ENCODE results near the gene CUZD1.

CUZD1 gene, protein sequence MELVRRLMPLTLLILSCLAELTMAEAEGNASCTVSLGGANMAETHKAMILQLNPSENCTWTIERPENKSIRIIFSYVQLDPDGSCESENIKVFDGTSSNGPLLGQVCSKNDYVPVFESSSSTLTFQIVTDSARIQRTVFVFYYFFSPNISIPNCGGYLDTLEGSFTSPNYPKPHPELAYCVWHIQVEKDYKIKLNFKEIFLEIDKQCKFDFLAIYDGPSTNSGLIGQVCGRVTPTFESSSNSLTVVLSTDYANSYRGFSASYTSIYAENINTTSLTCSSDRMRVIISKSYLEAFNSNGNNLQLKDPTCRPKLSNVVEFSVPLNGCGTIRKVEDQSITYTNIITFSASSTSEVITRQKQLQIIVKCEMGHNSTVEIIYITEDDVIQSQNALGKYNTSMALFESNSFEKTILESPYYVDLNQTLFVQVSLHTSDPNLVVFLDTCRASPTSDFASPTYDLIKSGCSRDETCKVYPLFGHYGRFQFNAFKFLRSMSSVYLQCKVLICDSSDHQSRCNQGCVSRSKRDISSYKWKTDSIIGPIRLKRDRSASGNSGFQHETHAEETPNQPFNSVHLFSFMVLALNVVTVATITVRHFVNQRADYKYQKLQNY

GRCh38 chr10:122845783-122846332, at the start of gene CUZD1:
TSS of gene CUZD1 (minus strand) at chr10:122845857. CDS start at chr10:122845843, 14 bp downstream.
- no peak for TF ChIP-seq CTCF (IDR thresholded peaks at IDR 0.05; ENCODE audit: low read depth, low read length)
- no peak for DNase-seq (ENCODE audit: extremely low read depth, low read depth)

DNA sequence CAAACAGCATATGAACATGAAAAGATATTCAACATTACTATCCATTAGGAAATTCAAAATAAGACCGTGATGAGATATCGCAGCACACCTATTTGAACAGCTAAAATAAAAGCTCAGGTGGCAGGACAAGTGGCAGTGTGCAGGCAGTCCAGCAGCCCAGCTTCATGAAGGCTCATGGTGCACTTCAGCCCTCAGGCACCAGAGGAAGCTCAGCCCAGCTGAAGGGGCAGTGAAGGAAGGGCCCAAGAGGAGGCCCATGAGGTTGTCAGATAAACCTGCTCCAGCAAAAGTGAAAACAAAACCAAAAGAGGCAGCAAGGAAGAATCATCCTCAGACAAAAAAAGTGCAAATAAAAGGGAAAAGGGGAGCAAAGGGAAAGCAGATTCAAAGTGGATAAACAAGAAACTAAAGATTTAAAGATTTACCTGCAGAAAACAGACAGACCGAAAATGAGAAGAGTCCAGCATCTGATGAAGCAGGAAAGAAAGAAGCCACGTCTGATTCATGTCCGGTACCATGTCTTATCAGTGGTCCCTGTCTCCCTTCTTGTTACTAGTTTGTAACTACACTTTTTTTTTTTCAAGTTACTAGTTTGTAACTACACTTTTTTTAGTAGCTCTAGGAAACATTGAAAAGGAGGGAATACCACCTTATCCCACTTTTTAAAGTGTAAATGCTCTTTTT, 48.7 kb upstream of the CUZD1 start:
- no peak for TF ChIP-seq CTCF (IDR thresholded peaks at IDR 0.05; ENCODE audit: low read depth, low read length)
- no peak for DNase-seq (ENCODE audit: extremely low read depth, low read depth)

DNA sequence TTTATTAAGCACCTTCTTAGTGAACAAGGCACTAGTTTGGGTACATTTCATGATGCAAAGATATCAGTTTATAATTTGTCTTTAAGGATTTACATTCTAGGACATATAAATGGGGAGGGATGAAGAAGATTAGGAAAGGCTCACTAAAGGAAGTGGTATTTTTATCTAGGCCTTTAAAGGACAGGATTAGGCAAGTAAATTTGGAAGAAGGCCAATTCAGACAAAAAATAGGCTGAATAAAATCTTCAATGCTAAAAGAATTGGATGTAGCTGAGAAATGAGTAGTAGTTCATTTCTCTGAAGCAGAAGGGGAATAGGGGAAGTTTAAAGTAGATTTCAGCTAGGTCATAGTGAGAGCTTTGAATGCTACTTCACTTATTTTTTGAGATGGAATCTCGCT, 38.5 kb upstream of the CUZD1 start:
- no peak for TF ChIP-seq CTCF (IDR thresholded peaks at IDR 0.05; ENCODE audit: low read depth, low read length)
- no peak for DNase-seq (ENCODE audit: extremely low read depth, low read depth)

DNA sequence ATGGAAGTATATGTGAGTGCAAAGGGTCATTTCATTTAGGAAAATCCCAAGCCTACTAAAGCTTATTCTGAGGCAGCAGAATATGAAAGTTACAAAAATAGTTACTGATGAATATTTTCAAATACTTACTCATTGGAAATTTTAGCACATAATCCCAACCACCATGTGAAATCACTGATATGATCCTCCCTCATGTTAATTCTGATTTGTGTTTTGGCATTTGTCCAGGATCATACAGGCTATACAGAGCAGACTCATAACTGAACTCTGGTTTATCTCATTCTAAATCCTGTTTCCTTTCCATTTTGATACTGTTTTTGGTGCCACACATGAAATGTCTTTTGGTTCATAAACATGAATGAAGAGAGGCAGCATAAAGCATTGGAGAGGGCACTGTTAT, 37.1 kb upstream of the CUZD1 start:
- no peak for DNase-seq (ENCODE audit: extremely low read depth, low read depth)
- no peak for TF ChIP-seq CTCF (IDR thresholded peaks at IDR 0.05; ENCODE audit: low read depth, low read length)

DNA sequence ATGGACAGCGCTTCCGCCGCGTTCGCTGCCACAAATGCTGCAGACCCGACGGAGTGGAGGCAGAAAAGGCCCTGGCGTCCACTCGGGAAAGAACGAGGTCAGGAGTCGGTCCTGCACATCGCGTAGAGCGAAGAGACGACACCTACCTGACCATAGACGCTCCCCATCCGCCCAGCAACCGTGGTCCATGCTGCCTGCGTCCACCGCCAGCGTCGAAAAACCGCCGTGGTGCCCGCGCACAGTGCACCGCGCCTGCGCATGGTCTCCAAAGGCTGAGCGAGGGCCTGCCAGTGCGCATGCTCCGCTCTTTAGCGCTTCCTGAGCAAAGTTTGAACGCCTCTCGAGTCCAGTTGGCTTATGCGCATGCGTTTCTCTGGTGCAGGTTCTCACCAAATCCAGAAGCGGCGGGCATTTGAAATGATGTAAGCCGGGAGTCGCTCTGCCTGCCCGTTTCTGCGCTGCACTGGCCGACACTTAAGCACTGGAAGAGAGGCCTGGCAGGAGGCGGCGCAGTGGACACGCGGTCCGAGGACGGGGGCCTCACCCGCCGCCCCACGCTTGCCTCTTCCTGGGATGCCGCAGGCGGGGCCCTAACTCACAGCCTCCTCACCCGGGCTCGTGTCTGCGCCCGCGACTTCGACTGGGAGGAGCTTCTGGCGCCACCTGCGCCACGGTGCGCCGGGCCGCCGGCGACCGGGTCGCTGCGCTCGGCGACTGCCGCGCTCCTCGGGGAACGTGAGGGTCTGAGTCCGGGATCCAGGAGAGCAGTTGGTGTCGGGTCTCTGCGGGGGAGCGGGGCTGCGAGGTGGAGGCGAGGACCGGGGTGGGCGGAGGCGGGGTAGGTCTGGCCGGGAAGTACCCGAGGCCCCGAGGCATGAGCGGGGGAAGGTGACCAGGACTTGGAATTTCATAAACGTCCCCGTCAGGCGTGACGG, 33.9 kb upstream of the CUZD1 start, which contains the start of gene FAM24B:
TSS of gene FAM24B (minus strand) at position 243 of the 935 bp plus-strand sequence. CDS start 29,066 bp downstream, outside the sequence.
- no peak for TF ChIP-seq CTCF (IDR thresholded peaks at IDR 0.05; ENCODE audit: low read depth, low read length)

DNA sequence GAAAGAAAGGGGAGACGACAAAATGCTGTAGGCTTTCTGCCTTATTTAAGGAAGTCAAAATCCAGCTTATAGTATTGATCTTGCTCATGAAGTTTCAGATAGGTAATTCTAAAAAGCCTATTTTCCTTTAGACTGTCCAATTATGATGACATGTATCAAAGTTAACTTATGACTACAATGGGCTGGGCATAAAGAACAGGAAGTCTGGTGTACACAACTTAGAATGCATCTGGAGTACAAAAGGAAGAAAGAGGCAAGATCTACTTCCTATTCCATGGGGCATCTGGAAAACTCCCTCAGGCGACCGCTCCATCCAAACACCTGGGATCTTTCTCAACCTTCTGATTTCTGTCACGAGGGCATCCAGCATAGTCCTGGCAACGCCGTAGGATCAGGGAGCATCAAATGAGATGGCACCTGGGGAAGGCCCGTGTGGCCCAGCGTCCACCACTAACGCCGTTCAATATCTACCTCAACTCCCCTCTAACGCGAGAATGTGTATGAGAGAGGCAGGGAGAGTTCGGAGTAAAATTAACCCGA, 33.2 kb upstream of the CUZD1 start:
- DNase-seq (ENCODE audit: extremely low read depth, low read depth), result no peak

More for the DNA sequence above, 33.9 kb upstream of the CUZD1 start, which contains the start of gene FAM24B:
- DNase-seq (ENCODE audit: extremely low read depth, low read depth), result peak; percentile 96

More for the DNA sequence above, 33.2 kb upstream of the CUZD1 start:
- no peak for TF ChIP-seq CTCF (IDR thresholded peaks at IDR 0.05; ENCODE audit: low read depth, low read length)
